KG1 (cell line): ENCODE data around the gene RNASE4.

Experiments
- DNase-seq: peaks from one replicate; lab custom pipeline; 2025; lab: John Stamatoyannopoulos, UW

RNASE4 gene

GRCh38 chr14:20745571-20746358 is 61.4 kb downstream of the RNASE4 start, which contains the start of gene EDDM3A:
TSS of gene EDDM3A (plus strand) at chr14:20745887. CDS start at chr14:20747581, 1,694 bp downstream.
- DNase-seq: no peak

- no peak for DNase-seq
These were observed 62.2 kb downstream of the RNASE4 start for GRCh38 chr14:20746566-20746965.

GRCh38 chr14:20748439-20748838 is 64.1 kb downstream of the RNASE4 start:
- DNase-seq: no peak

GRCh38 chr14:20750194-20750593 is 65.8 kb downstream of the RNASE4 start:
- no peak for DNase-seq
